NCI-H1694 (cell line): ENCODE measurements around the gene G6PD.

Experiments
- DNase-seq: peaks from one replicate; lab custom pipeline; 2025; lab: John Stamatoyannopoulos, UW

The G6PD gene

GRCh38 chrX:154487518-154488290, 58.9 kb downstream of the G6PD start:
- no peak for DNase-seq

GRCh38 chrX:154486396-154487207, 60.0 kb downstream of the G6PD start, which contains the start of gene UBL4A:
Gene UBL4A, minus strand, starts transcription at chrX:154486615. Its CDS starts 31 bp downstream, at chrX:154486584.
- peak; percentile 5 for DNase-seq

GRCh38 chrX:154486052-154486395, 60.6 kb downstream of the G6PD start:
- no peak for DNase-seq

- no peak for DNase-seq
Observed at GRCh38 chrX:154485150-154486051, 61.2 kb downstream of the G6PD start.

GRCh38 chrX:154484255-154485149, 62.1 kb downstream of the G6PD start:
- no peak for DNase-seq

- no peak for DNase-seq
Observed at GRCh38 chrX:154483325-154483724, 63.3 kb downstream of the G6PD start.

- DNase-seq: no peak
Observed at GRCh38 chrX:154482786-154483185, 63.9 kb downstream of the G6PD start.

GRCh38 chrX:154481911-154482601, 64.6 kb downstream of the G6PD start:
- DNase-seq: no peak
